Epithelial cell of esophagus (primary cell): ENCODE measurements around the gene PARD6G.
"Not testable (repeated sequence)": the region's sequence is repeated elsewhere in the genome, so short reads cannot be mapped to it uniquely, and the experiment has no call there.

Source experiments
- DNase-seq: peaks from one replicate; pipeline ENCODE4 v3.0.0; 2010; ENCODE audit warnings: low read depth
- H3K4me3 ChIP-seq: 2 replicates; pipeline ENCODE4 v1.5.1; 2011; ENCODE audit warnings: mild to moderate bottlenecking, low read length, control low read depth
- CTCF ChIP-seq: IDR thresholded peaks from 2 replicates; pipeline ENCODE4 v1.5.1; 2011; ENCODE audit warnings: low read depth, mild to moderate bottlenecking, low read length, control low read depth, inconsistent platforms; ENCODE audit not compliant: insufficient read depth; ENCODE audit errors: missing control alignments

Gene PARD6G

GRCh38 chr18:80247393-80247841, at the start of gene PARD6G:
Gene PARD6G (minus strand): TSS chr18:80247514. CDS start chr18:80247348, 166 bp downstream.
- peak within 1 kb of the TSS; percentile 74 for H3K4me3 ChIP-seq
- DNase-seq = peak; percentile 81
- TF ChIP-seq CTCF = peak; percentile 13

GRCh38 chr18:80262241-80263033, 15.1 kb upstream of the PARD6G start:
- not testable (repeated sequence) for DNase-seq, H3K4me3 ChIP-seq
- peak; percentile 40 for TF ChIP-seq CTCF

GRCh38 chr18:80259610-80260009, 12.3 kb upstream of the PARD6G start:
- no peak overlapping the region for H3K4me3 ChIP-seq
- no peak for DNase-seq
- TF ChIP-seq CTCF = no peak

- DNase-seq = no peak
- no peak overlapping the region for H3K4me3 ChIP-seq
- no peak for TF ChIP-seq CTCF
Measured at GRCh38 chr18:80258640-80259039, 11.3 kb upstream of the PARD6G start.

GRCh38 chr18:80257579-80258543, 10.5 kb upstream of the PARD6G start:
- DNase-seq = peak; percentile 71

More at GRCh38 chr18:80257579-80258543, 10.5 kb upstream of the PARD6G start:
- peak; percentile 86 for TF ChIP-seq CTCF
- H3K4me3 ChIP-seq = not testable (repeated sequence)
